HG02884 (cell line): ENCODE data around the gene MEF2A.
A peak's percentile ranks its signal among the peaks of the same experiment; 100 is the strongest.

Experiments
- ATAC-seq: cut with Tn5 transposase; IDR thresholded peaks from one replicate; pipeline ENCODE4 v1.9.1; 2021; ENCODE audit warnings: mild to moderate bottlenecking, moderate library complexity; ENCODE audit not compliant: unreplicated experiment

MEF2A gene

DNA sequence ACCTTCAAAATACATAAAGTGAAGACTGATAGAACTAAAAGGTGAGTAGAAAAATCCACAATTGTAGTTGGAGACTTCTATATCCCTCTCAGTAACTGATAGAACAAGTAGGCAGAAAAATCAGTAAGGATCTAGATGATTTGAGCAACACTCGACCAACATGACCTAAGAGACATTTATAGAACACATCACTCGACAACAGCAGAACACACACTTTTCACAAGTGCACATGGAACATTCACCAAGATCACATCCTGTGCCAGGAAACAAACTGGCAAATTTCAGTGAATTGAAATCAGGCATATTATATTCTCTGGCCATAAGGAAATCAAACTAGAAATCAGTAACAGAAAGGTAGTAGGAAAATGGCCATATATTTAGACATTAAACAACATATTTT, 130.3 kb downstream of the MEF2A start:
- no peak for ATAC-seq

- no peak for ATAC-seq
Measured at GRCh38 chr15:99702895-99703602, 137.3 kb downstream of the MEF2A start.

DNA sequence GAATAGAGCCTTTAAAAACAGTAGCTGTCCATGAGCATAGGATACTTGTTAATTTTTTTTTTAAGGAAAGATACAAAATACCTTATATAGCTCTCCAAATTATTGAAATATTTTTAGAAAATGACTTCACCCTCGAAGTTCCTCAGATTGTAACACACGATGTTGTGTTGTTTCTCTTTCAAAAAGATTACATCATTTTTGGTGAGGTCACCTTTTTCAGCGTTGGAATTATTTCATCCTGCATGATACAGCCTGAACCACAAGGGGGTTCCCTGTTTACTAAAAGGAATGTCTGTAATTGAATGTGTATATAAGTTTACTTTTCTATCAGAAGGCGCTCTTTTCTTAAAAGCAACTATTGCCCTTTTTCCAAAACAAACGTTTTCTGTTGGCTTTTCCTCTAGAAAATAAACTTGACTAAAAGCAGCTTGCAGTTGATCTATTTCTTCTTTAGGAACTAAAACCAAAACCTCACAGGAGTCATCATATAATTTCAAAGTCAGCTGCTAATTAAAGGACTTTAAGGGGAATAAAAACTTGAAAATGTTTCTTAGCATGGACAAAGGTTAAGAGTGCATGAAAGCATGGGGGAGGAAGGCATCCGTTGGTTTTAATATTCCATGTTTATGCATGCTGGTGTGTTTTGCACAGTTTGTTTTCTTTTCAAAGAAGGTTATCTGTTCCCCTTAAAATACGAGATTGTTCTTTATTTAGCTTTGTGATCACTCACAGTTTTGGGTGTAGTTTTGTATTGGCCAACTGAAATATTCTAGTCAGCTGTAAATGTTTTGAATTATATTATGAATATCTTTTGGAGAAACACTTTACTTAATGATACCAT, 138.0 kb downstream of the MEF2A start:
- peak; percentile 57 for ATAC-seq

GRCh38 chr15:99704444-99704838, 138.7 kb downstream of the MEF2A start:
- ATAC-seq = peak; percentile 72

- ATAC-seq = no peak
Measured at GRCh38 chr15:99706557-99707303, 140.9 kb downstream of the MEF2A start.

- no peak for ATAC-seq
Measured at GRCh38 chr15:99707473-99708270, 141.9 kb downstream of the MEF2A start.

DNA sequence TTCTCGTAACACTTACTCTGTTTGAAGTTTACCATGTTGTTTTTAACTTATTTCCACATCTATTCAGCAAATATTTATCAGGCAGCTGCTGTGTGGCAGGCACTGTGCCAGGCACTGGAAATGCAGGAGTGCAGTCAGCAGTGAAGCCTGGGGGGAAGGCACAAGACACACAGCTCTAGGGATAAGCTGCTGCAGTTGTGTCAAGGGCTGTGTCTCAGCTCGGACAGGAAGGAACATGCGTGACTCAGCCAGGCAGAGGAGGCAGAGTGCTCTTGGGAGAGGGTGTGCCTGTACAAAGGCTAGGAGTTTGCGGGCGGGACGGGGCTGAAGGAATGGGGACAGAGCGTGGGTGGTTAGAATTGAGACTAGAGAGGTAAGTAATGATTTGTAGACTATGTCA, 142.8 kb downstream of the MEF2A start:
- ATAC-seq = no peak

- no peak for ATAC-seq
Measured at GRCh38 chr15:99709243-99709986, 143.6 kb downstream of the MEF2A start.

DNA sequence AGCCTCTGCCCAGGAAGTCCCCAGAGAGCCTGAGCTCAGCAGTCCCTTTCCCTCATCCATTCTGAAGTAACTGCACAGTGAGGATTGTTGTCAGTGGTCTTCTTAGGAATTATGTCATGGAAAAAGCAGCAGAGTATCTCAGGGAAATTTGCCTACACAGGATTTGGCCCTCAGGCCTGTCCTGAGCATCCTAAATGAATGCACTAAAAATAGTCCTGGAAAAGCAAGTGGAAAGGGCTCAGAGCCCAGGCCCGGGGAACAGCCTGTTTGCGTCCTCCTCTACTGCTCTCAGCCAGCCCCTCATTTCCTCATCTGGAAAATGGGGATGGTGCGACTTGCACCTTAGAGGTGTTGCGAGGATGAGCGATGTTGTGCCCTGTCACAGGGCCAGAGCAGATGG, 145.8 kb downstream of the MEF2A start:
- no peak for ATAC-seq

- ATAC-seq = no peak
Measured at GRCh38 chr15:99712415-99712814, 146.6 kb downstream of the MEF2A start.

DNA sequence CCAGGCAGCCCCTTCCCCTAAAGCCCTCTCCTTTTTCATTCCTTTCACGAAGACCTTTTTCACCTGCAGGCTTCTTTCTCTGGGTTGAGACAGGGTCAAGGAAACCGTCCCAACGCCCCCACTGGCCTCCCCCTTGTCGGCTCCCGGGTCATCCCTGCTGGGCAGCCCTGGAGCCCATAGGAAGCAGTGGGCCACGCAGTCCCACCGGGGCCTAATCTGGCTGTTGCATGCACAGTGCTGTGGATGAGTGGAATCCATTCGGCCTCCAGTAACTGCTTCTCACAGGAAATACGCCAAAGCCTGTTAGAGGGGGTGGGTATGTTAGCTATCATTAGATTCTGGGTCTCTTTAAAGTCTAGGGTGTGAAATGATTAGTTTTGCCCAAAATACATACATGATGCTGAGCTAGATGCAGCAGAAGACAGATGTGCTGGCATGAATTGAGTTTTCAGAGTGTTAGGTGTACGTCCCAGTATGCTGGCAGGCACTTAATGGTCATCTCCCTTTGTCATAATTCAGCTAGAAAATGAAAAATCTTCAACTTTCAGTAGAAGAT, 150.8 kb downstream of the MEF2A start:
- ATAC-seq = no peak

- ATAC-seq = peak; percentile 39
Measured at GRCh38 chr15:99717161-99718009, 151.6 kb downstream of the MEF2A start.

- ATAC-seq = no peak
Measured at GRCh38 chr15:99718421-99718820, 152.6 kb downstream of the MEF2A start.

- ATAC-seq = peak; percentile 82
Measured at GRCh38 chr15:99719096-99719541, 153.3 kb downstream of the MEF2A start.

GRCh38 chr15:99720533-99720932, 154.7 kb downstream of the MEF2A start:
- ATAC-seq = no peak

- no peak for ATAC-seq
Measured at GRCh38 chr15:99721104-99721778, 155.5 kb downstream of the MEF2A start.

DNA sequence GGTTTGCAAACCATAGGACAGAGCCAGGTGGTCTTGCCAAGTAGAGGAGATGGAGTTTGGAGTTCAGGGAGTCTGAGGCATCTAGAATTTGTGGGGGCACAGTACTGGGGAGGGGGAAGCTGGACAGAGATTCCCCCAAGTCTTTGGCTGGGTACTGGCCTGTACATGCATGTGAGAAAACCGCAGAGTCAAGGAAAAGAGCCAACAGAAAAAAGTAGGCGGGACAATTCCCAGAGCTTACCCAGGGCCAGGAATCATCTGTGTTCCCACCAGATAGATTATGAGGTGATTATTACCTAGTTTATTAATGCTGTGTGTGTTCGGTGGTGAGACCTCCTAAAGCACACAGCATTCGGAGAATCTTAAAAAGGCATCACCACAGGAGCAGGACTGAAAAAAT, 156.1 kb downstream of the MEF2A start:
- ATAC-seq = no peak

DNA sequence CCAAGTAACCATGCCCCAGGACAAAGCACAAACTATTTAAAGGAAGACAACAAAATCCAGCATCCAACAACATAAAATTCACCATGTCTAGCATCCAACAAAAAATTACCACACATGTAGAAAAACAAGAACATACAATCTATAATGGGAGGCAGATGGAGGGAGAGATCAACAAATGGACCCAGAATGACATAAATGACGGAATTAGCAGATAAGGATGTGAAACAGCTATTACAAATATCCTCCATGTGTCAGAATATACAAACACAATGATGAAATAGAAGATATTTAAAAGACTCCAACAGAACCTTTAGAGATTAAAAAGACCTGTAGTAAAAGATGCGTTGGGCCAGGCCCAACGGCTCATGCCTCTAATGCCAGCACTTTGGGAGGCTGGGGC, 156.6 kb downstream of the MEF2A start:
- no peak for ATAC-seq
